B cell (primary cell): ENCODE results near the gene GRIK3.

Experiments
- EZH2 ChIP-seq: IDR thresholded peaks from 2 replicates; pipeline ENCODE4 v1.6.1; 2012; ENCODE audit warnings: borderline replicate concordance, low read depth, mild to moderate bottlenecking, moderate library complexity, low read length; ENCODE audit not compliant: insufficient read depth, poor library complexity, severe bottlenecking
- TF ChIP-seq, protein P1 (sequence below): fragments of 200-600 bp; IDR thresholded peaks from one replicate; pipeline ENCODE4 v1.8.0; 2022; ENCODE audit warnings: antibody characterized with exemption, mild to moderate bottlenecking

DNA sequence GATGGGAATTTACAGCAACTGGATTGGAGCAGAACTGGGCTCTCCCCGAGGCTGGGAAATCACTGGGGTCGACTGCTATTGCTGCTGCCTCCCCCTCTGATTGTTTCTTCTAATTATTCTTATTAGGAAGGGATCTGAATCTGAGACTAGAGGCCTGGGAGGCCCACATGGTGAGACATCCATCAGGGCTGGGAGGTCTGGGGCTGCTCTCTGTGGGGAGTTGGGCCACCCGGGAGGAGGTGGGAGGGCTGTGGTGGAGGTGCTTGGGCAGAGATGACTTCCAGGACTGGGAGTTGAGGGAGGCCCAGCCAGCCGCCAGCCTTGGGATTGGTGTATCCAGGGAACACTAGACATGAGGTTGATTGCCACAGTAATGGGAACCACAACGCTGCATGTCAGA lies 247.9 kb downstream of the GRIK3 start:
- TF ChIP-seq, protein P1, sequence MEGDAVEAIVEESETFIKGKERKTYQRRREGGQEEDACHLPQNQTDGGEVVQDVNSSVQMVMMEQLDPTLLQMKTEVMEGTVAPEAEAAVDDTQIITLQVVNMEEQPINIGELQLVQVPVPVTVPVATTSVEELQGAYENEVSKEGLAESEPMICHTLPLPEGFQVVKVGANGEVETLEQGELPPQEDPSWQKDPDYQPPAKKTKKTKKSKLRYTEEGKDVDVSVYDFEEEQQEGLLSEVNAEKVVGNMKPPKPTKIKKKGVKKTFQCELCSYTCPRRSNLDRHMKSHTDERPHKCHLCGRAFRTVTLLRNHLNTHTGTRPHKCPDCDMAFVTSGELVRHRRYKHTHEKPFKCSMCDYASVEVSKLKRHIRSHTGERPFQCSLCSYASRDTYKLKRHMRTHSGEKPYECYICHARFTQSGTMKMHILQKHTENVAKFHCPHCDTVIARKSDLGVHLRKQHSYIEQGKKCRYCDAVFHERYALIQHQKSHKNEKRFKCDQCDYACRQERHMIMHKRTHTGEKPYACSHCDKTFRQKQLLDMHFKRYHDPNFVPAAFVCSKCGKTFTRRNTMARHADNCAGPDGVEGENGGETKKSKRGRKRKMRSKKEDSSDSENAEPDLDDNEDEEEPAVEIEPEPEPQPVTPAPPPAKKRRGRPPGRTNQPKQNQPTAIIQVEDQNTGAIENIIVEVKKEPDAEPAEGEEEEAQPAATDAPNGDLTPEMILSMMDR = no peak
- TF ChIP-seq EZH2 = no peak
